CD14-positive monocyte (primary cell): ENCODE results near the gene PTCHD1. TPM values are rescaled to one million over a fixed set of nuclear protein-coding genes. Genes with fewer than 3 reads are reported as not detected.

Experiments used
- DNase-seq, 3 donors: peaks; one replicate each; pipeline ENCODE4 v3.0.0-alpha.2; 2011 to 2022
- H2AFZ ChIP-seq: 2 replicates; pipeline ENCODE4 v1.6.0; 2012; ENCODE audit warnings: mild to moderate bottlenecking, low read depth, low read length, inconsistent platforms; ENCODE audit not compliant: insufficient read depth, poor library complexity, severe bottlenecking
- H3K27ac ChIP-seq, 2 donors: 1 replicate in 1 of 2; 2 replicates in 1 of 2; pipeline ENCODE4 v1.5.1; 2012 to 2013; ENCODE audit warnings: low read length in 2 of 2, control low read depth in 1 of 2, inconsistent platforms in 1 of 2, low read depth in 1 of 2, mild to moderate bottlenecking in 1 of 2
- H3K27me3 ChIP-seq, 2 donors: one replicate each; pipeline versions ENCODE4 v1.6.0 to v1.6.1; 2011 to 2013; ENCODE audit warnings: low read length in 2 of 2; ENCODE audit not compliant: control insufficient read depth in 2 of 2, insufficient read depth in 2 of 2
- H3K36me3 ChIP-seq, 2 donors: replicated peaks in 1 of 2; 1 replicate in 1 of 2; 2 replicates in 1 of 2; pipeline versions ENCODE4 v1.5.1 to v1.6.1; 2012 to 2013; ENCODE audit warnings: low read length in 2 of 2, control low read depth in 1 of 2, inconsistent platforms in 1 of 2, mild to moderate bottlenecking in 1 of 2; ENCODE audit not compliant: insufficient read depth in 2 of 2, control insufficient read depth in 1 of 2
- H3K4me1 ChIP-seq, 2 donors: 1 replicate in 1 of 2; 2 replicates in 1 of 2; pipeline versions ENCODE4 v1.5.1 to v1.6.1; 2012 to 2013; ENCODE audit warnings: low read length in 2 of 2, control low read depth in 1 of 2, inconsistent platforms in 1 of 2, mild to moderate bottlenecking in 1 of 2, moderate library complexity in 1 of 2; ENCODE audit not compliant: insufficient read depth in 2 of 2, control insufficient read depth in 1 of 2
- H3K4me2 ChIP-seq: replicated peaks from 2 replicates; pipeline ENCODE3; 2012; ENCODE audit warnings: low read length, moderate library complexity, mild to moderate bottlenecking; ENCODE audit not compliant: poor library complexity, severe bottlenecking; ENCODE audit errors: extremely low read depth
- H3K4me3 ChIP-seq, 3 experiments: fragments of 200-600 bp in 1 of 3; sonication (generic) in 1 of 3; replicated peaks in 1 of 3; 1 replicate in 2 of 3; 2 replicates in 1 of 3; pipeline ENCODE4 v1.5.1; 2011 to 2013; ENCODE audit warnings: low read length in 3 of 3, mild to moderate bottlenecking in 3 of 3, control low read depth in 2 of 3, low read depth in 2 of 3, inconsistent platforms in 1 of 3, moderate library complexity in 1 of 3
- H3K79me2 ChIP-seq: 2 replicates; pipeline ENCODE4 v1.6.0; 2012; ENCODE audit warnings: mild to moderate bottlenecking, control low read depth, inconsistent platforms, low read length, moderate library complexity; ENCODE audit not compliant: insufficient read depth
- H3K9ac ChIP-seq: 2 replicates; pipeline ENCODE4 v1.6.0; 2017; ENCODE audit warnings: low read length, mild to moderate bottlenecking; ENCODE audit not compliant: insufficient read depth, poor library complexity, severe bottlenecking
- H3K9me3 ChIP-seq, 2 donors: replicated peaks in 1 of 2; 1 replicate in 1 of 2; 2 replicates in 1 of 2; pipeline versions ENCODE4 v1.5.1 to v1.6.1; 2012 to 2013; ENCODE audit warnings: low read length in 2 of 2, control low read depth in 1 of 2; ENCODE audit not compliant: control insufficient read depth in 1 of 2, insufficient read depth in 1 of 2
- H4K20me1 ChIP-seq: 2 replicates; pipeline ENCODE4 v1.6.0; 2012; ENCODE audit warnings: mild to moderate bottlenecking, low read length, control low read depth, moderate library complexity; ENCODE audit not compliant: insufficient read depth
- H3K27ac Mint-ChIP-seq, 7 donors: one replicate each; pipeline ENCODE4 v1.8.0; 2020; ENCODE audit warnings: mild to moderate bottlenecking in 7 of 7, mixed read lengths in 7 of 7, moderate library complexity in 6 of 7, inconsistent platforms in 2 of 7
- H3K27me3 Mint-ChIP-seq, 3 donors: one replicate each; pipeline ENCODE4 v1.8.0; 2021 to 2022; ENCODE audit warnings: low read depth in 3 of 3, mild to moderate bottlenecking in 3 of 3, mixed read lengths in 3 of 3, moderate library complexity in 3 of 3, inconsistent platforms in 1 of 3
- H3K36me3 Mint-ChIP-seq, 2 donors: one replicate each; pipeline ENCODE4 v1.8.0; 2020; ENCODE audit warnings: mixed read lengths in 2 of 2, inconsistent platforms in 1 of 2, mild to moderate bottlenecking in 1 of 2
- H3K4me1 Mint-ChIP-seq: one replicate; pipeline ENCODE4 v1.8.0; 2020; ENCODE audit warnings: mild to moderate bottlenecking, mixed read lengths
- H3K4me3 Mint-ChIP-seq, 2 donors: one replicate each; pipeline ENCODE4 v1.8.0; 2020; ENCODE audit warnings: mild to moderate bottlenecking in 2 of 2, mixed read lengths in 2 of 2, moderate library complexity in 1 of 2
- H3K9me3 Mint-ChIP-seq, 7 donors: one replicate each; pipeline ENCODE4 v1.8.0; 2020 to 2022; ENCODE audit warnings: mixed read lengths in 7 of 7, mild to moderate bottlenecking in 6 of 7, moderate library complexity in 6 of 7, inconsistent platforms in 2 of 7
- WGBS: methylation state at CpG from one replicate; pipeline ENCODE4 v1.1.5; 2013; ENCODE audit warnings: missing lambda C conversion rate; ENCODE audit not compliant: insufficient coverage; 5-methylcytosine and 5-hydroxymethylcytosine counted together
- intact Hi-C, 2 donors: fragments of 100-400 bp; cut with micrococcal nuclease; formaldehyde crosslinking; loops; one replicate each; pipeline versions ENCODE4 v1.15.0 to v1.15.1; 2023
- polyA plus RNA-seq, 3 donors: library from polyadenylated mRNA; depleted of rRNA in 1 of 3; unstranded in 2 of 3; stranded (reverse) in 1 of 3; fragments of 300-500 nt in 2 of 3; fragments of >200 nt in 1 of 3; fragmentation: Illumina TruSeq in 2 of 3; gene quantifications; 1 replicate in 2 of 3; 2 replicates in 1 of 3; pipeline ENCODE4 v1.2.3, GENCODE V29; 2012 to 2021
- TF ChIP-seq, protein P1 (sequence below): fragments of 200-600 bp; IDR thresholded peaks from one replicate; pipeline ENCODE4 v1.8.0; 2022; ENCODE audit warnings: antibody characterized with exemption, mild to moderate bottlenecking

PTCHD1 gene
- polyA plus RNA-seq, 3 donors: not detected

- Mint-ChIP-seq H3K4me3 (no peak overlapping the region), H3K9me3 (peaks cover 0 to 3% (median 1%) of the 10 kb centered on the region in 7 donors), H3K27me3 (no peaks in the 10 kb centered on the region), H3K4me1 (no peaks in the 10 kb centered on the region), H3K36me3 (no peaks in the 10 kb centered on the region), H3K27ac (no peak overlapping the region)
- Histone ChIP-seq H3K4me2 (no peak overlapping the region), H3K4me3 (no peak overlapping the region), H4K20me1 (no peaks in the 10 kb centered on the region), H3K9ac (no peak overlapping the region), H2AFZ (no peak overlapping the region), H3K9me3 (no peaks in the 10 kb centered on the region), H3K79me2 (no peaks in the 10 kb centered on the region), H3K27me3 (no peaks in the 10 kb centered on the region), H3K27ac (no peak overlapping the region), H3K4me1 (no peaks in the 10 kb centered on the region), H3K36me3 (no peaks in the 10 kb centered on the region)
- DNase-seq: no peak
- WGBS: no CpG with 5 or more reads among the region's 3 CpGs
- TF ChIP-seq, protein P1, sequence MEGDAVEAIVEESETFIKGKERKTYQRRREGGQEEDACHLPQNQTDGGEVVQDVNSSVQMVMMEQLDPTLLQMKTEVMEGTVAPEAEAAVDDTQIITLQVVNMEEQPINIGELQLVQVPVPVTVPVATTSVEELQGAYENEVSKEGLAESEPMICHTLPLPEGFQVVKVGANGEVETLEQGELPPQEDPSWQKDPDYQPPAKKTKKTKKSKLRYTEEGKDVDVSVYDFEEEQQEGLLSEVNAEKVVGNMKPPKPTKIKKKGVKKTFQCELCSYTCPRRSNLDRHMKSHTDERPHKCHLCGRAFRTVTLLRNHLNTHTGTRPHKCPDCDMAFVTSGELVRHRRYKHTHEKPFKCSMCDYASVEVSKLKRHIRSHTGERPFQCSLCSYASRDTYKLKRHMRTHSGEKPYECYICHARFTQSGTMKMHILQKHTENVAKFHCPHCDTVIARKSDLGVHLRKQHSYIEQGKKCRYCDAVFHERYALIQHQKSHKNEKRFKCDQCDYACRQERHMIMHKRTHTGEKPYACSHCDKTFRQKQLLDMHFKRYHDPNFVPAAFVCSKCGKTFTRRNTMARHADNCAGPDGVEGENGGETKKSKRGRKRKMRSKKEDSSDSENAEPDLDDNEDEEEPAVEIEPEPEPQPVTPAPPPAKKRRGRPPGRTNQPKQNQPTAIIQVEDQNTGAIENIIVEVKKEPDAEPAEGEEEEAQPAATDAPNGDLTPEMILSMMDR: no peak
- intact Hi-C loops: no loop called here
These were observed 116.6 kb downstream of the PTCHD1 start for GRCh38 chrX:23451266-23451665.
